HL-60 (cell line): ENCODE measurements around the gene ARRDC5. TPM values are rescaled to one million over a fixed set of nuclear protein-coding genes. Genes with fewer than 3 reads are reported as not detected.

ENCODE experiments used
- DNase-seq, 2 experiments: peaks; one replicate each; pipeline ENCODE4 v3.0.0-alpha.2; 2010 to 2020; ENCODE audit warnings: low read depth in 1 of 2, low spot score in 1 of 2
- H3K27ac ChIP-seq: fragments of 250-450 bp; sonication (Bioruptor Pico); replicated peaks from 2 replicates; pipeline ENCODE4 v1.5.1; 2020; ENCODE audit warnings: mild to moderate bottlenecking, moderate library complexity
- H3K27me3 ChIP-seq: fragments of 250-450 bp; sonication (Bioruptor Pico); 2 replicates; pipeline ENCODE4 v1.5.1; 2021; ENCODE audit warnings: mild to moderate bottlenecking, moderate library complexity; ENCODE audit not compliant: insufficient read depth, poor library complexity, severe bottlenecking
- H3K4me3 ChIP-seq: replicated peaks from 2 replicates; pipeline ENCODE4 v1.5.1; 2011; ENCODE audit warnings: mild to moderate bottlenecking, control low read depth, low read length; ENCODE audit not compliant: insufficient read depth
- CTCF ChIP-seq: IDR thresholded peaks from one replicate; pipeline ENCODE4 v1.5.1; 2011; ENCODE audit warnings: low read length, control low read depth, inconsistent platforms; ENCODE audit not compliant: insufficient read depth
- GABPA ChIP-seq: IDR thresholded peaks from 2 replicates; pipeline ENCODE4 v1.6.1; 2012; ENCODE audit warnings: low read depth
- POLR2AphosphoS5 ChIP-seq: IDR thresholded peaks from 2 replicates; pipeline ENCODE4 v1.6.1; 2012; ENCODE audit warnings: low read depth
- REST ChIP-seq: IDR thresholded peaks from 2 replicates; pipeline ENCODE4 v1.6.1; 2012; ENCODE audit warnings: low read depth; ENCODE audit not compliant: insufficient replicate concordance
- SPI1 ChIP-seq: IDR thresholded peaks from 2 replicates; pipeline ENCODE4 v1.6.1; 2012; ENCODE audit warnings: low read depth, mild to moderate bottlenecking, borderline replicate concordance
- microRNA-seq: library from miRNA; unstranded; fragments of <30 nt; microRNA quantifications from one replicate; pipeline ENCODE4, GENCODE V29; 2018

ARRDC5 gene

GRCh38 chr19:4843647-4843965, 59.1 kb downstream of the ARRDC5 start:
- Histone ChIP-seq H3K27me3 (no peaks in the 10 kb centered on the region), H3K4me3 (no peak overlapping the region), H3K27ac (no peak overlapping the region)
- TF ChIP-seq REST (no peak), POLR2AphosphoS5 (no peak), GABPA (no peak), CTCF (no peak), SPI1 (no peak)
- DNase-seq: no peak

Small RNA genes within 50 kb of the gene (microRNA-seq; reads per million reads assigned to microRNA genes)
- gene MIR4747: not detected
